GM12878 (cell line): ENCODE measurements around the gene OR1N1. TPM values are rescaled to one million over a fixed set of nuclear protein-coding genes. Genes with fewer than 3 reads are reported as not detected.
"Not testable (repeated sequence)": the region's sequence is repeated elsewhere in the genome, so short reads cannot be mapped to it uniquely, and the experiment has no call there.

Experiments
- ATAC-seq: fragments of 200-7000 bp; cut with Tn5 transposase; 3 replicates; pipeline ENCODE4 v1.9.1; 2020; ENCODE audit warnings: mild to moderate bottlenecking, moderate library complexity
- BruUV-seq: library from RNA; stranded (reverse); fragments of 400-500 nt; replicated peaks from 2 replicates; lab custom pipeline; 2021; lab: Mats Ljungman, UMichigan
- CTCF ChIA-PET: fragments of 300-600 bp; sonication (Branson Sonifier 250); formaldehyde crosslinking; extraction: SDS; loops from one replicate; lab custom pipeline; 2021; ENCODE audit warnings: inconsistent platforms; lab: Yijun Ruan, JAX
- POLR2A ChIA-PET: fragments of 350-600 bp; formaldehyde crosslinking; extraction: SDS; loops from one replicate; lab custom pipeline; 2021; ENCODE audit warnings: inconsistent platforms; lab: Charles Lee
- RAD21 ChIA-PET: fragments of 300-600 bp; sonication (Branson Sonifier 250); formaldehyde crosslinking; loops from one replicate; lab custom pipeline; 2023; ENCODE audit warnings: antibody characterized with exemption; ENCODE audit not compliant: unreplicated experiment; lab: Charles Lee
- SMC1A ChIA-PET: fragments of 300-600 bp; sonication (Branson Sonifier 250); formaldehyde crosslinking; loops from one replicate; lab custom pipeline; 2023; ENCODE audit not compliant: unreplicated experiment, uncharacterized antibody; lab: Charles Lee
- DNase-seq: peaks from one replicate; pipeline ENCODE4 v3.0.0-alpha.2; 2011; ENCODE audit warnings: low read depth, low spot score
- FAIRE-seq: peaks from 3 replicates; lab custom pipeline; 2011; peaks lifted over from hg19 to GRCh38; lab: Jason Lieb, UNC
- H2AFZ ChIP-seq: 2 replicates; pipeline ENCODE4 v1.6.0; 2011; ENCODE audit warnings: low read depth, low read length, control low read depth; ENCODE audit not compliant: control insufficient read depth
- H3K27ac ChIP-seq: 2 replicates; pipeline ENCODE4 v1.5.1; 2011; ENCODE audit warnings: control low read depth; ENCODE audit not compliant: control insufficient read depth, insufficient read depth
- H3K27me3 ChIP-seq, 2 experiments: replicated peaks in 1 of 2; 2 replicates each; pipeline versions ENCODE4 v1.6.0 to v1.6.1; 2011; ENCODE audit warnings: low read length in 1 of 2; ENCODE audit not compliant: control insufficient read depth in 2 of 2, insufficient read depth in 2 of 2
- H3K36me3 ChIP-seq, 2 experiments: 2 replicates each; pipeline ENCODE4 v1.5.1; 2011; ENCODE audit warnings: low read length in 1 of 2; ENCODE audit not compliant: control insufficient read depth in 2 of 2, insufficient read depth in 2 of 2
- H3K4me1 ChIP-seq: 2 replicates; pipeline ENCODE4 v1.6.1; 2011; ENCODE audit warnings: mild to moderate bottlenecking, low read length, moderate library complexity, mixed read lengths; ENCODE audit not compliant: control insufficient read depth, insufficient read depth
- H3K4me2 ChIP-seq: 2 replicates; pipeline ENCODE4 v1.6.0; 2011; ENCODE audit warnings: control low read depth; ENCODE audit not compliant: control insufficient read depth, insufficient read depth
- H3K4me3 ChIP-seq: fragments of 200-600 bp; sonication (generic); 2 replicates; pipeline ENCODE4 v1.5.1; 2016
- H3K79me2 ChIP-seq: 2 replicates; pipeline ENCODE4 v1.6.0; 2011; ENCODE audit warnings: low read length; ENCODE audit not compliant: control insufficient read depth, insufficient read depth
- H3K9ac ChIP-seq: 2 replicates; pipeline ENCODE4 v1.8.0; 2011; ENCODE audit warnings: low read length, control low read depth, mixed read lengths; ENCODE audit not compliant: control insufficient read depth, insufficient read depth
- H3K9me3 ChIP-seq: replicated peaks from 3 replicates; pipeline ENCODE4 v1.5.1; 2011; ENCODE audit warnings: mild to moderate bottlenecking, low read length; ENCODE audit not compliant: control insufficient read depth, insufficient read depth
- H4K20me1 ChIP-seq: 2 replicates; pipeline ENCODE4 v1.6.0; 2011; ENCODE audit not compliant: control insufficient read depth, insufficient read depth
- ATF7 ChIP-seq: fragments of 450-650 bp; IDR thresholded peaks from 2 replicates; pipeline ENCODE4 v1.6.1; 2016; ENCODE audit warnings: low read depth, mild to moderate bottlenecking
- E2F8 ChIP-seq: fragments of 450-650 bp; IDR thresholded peaks from 2 replicates; pipeline ENCODE4 v1.6.1; 2018; ENCODE audit warnings: mild to moderate bottlenecking, low read depth, moderate library complexity; ENCODE audit not compliant: partially characterized antibody
- EZH2 ChIP-seq: IDR thresholded peaks from 2 replicates; pipeline ENCODE4 v1.6.1; 2012; ENCODE audit warnings: low read depth, mild to moderate bottlenecking, control low read depth, inconsistent platforms, low read length, borderline replicate concordance; ENCODE audit not compliant: control insufficient read depth
- RELB ChIP-seq: fragments of 450-650 bp; IDR thresholded peaks from 2 replicates; pipeline ENCODE4 v1.6.1; 2017; ENCODE audit warnings: low read depth, mild to moderate bottlenecking, moderate library complexity
- ZBTB40 ChIP-seq: fragments of 450-650 bp; IDR thresholded peaks from 2 replicates; pipeline ENCODE4 v1.6.1; 2016; ENCODE audit warnings: mild to moderate bottlenecking, moderate library complexity, borderline replicate concordance
- WGBS: methylation state at CpG from one replicate; pipeline ENCODE4 v1.1.6; 2016; ENCODE audit warnings: low lambda C conversion rate; ENCODE audit not compliant: insufficient replicate concordance, insufficient coverage; ENCODE audit errors: missing lambda C conversion rate; 5-methylcytosine and 5-hydroxymethylcytosine counted together
- in situ Hi-C: fragments of 300-500 bp; cut with MboI; formaldehyde crosslinking; loops from 9 replicates; pipeline ENCODE4 v1.14.3; 2018; ENCODE audit warnings: mixed read lengths
- intact Hi-C: fragments of 100-400 bp; cut with micrococcal nuclease; formaldehyde crosslinking; loops from one replicate; pipeline ENCODE4 v1.14.2; 2022; ENCODE audit not compliant: unreplicated experiment
- polyA plus RNA-seq, 11 experiments: library from polyadenylated mRNA; depleted of rRNA in 4 of 11; unstranded in 6 of 11; stranded (reverse) in 5 of 11; fragments of >200 nt; fragmentation: Nextera tagmentation in 4 of 11; fragmentation: Illumina TruSeq in 1 of 11; extraction: Ambion mirVana in 4 of 11; extraction: Trizol in 1 of 11; gene quantifications; 1 replicate in 1 of 11; 2 replicates in 10 of 11; pipeline versions ENCODE4 v1.2.1 to v1.2.3, GENCODE V29; 2011 to 2016; ENCODE audit warnings: inconsistent platforms in 2 of 11, missing spikeins in 2 of 11, low read depth in 1 of 11
- total RNA-seq, 4 experiments: library from RNA; depleted of rRNA in 3 of 4; stranded (reverse); fragments of >200 nt in 3 of 4; fragmentation: Illumina TruSeq in 1 of 4; extraction: Trizol in 1 of 4; gene quantifications; 2 replicates each; pipeline versions ENCODE4 v1.2.1 to v1.2.3, GENCODE V29; 2013 to 2021

The OR1N1 gene
- total and polyA plus RNA-seq, 10 of the 15 experiments (the other 5 are each of a cell fraction or from before 2014, with no cell fraction given) = not detected

GRCh38 chr9:122536134-122536533 lies 9.0 kb upstream of the OR1N1 start:
- Histone ChIP-seq H3K9me3 (no peaks in the 10 kb centered on the region), H4K20me1 (no peaks in the 10 kb centered on the region), H2AFZ (no peak overlapping the region), H3K9ac (no peak overlapping the region), H3K27me3 (no peaks in the 10 kb centered on the region), H3K36me3 (no peaks in the 10 kb centered on the region), H3K79me2 (no peaks in the 10 kb centered on the region), H3K4me3 (no peak overlapping the region), H3K27ac (no peak overlapping the region), H3K4me2 (no peak overlapping the region), H3K4me1 (no peaks in the 10 kb centered on the region)
- TF ChIP-seq EZH2 (no peak), ZBTB40 (no peak), E2F8 (no peak), RELB (no peak), ATF7 (peak; percentile 25; the same call in 1 of the 2 replicates)
- CTCF ChIA-PET = no interaction called here
- in situ Hi-C loops (no loop called here), intact Hi-C loops (no loop called here)
- no TSS peak for BruUV-seq
- 0% methylated on average over 1 of the region's 1 CpG for WGBS
- DNase-seq (no peak), FAIRE-seq (no peak), ATAC-seq (no peak)
- SMC1A ChIA-PET = no interaction called here
- RAD21 ChIA-PET = no interaction called here
- POLR2A ChIA-PET = no interaction called here

- H4K20me1 ChIP-seq, SMC1A ChIA-PET, DNase-seq, H3K27me3 ChIP-seq, H3K4me3 ChIP-seq, H3K79me2 ChIP-seq, RAD21 ChIA-PET, H2AFZ ChIP-seq, CTCF ChIA-PET, H3K4me1 ChIP-seq, in situ Hi-C loops, POLR2A ChIA-PET, H3K27ac ChIP-seq, H3K9ac ChIP-seq, H3K4me2 ChIP-seq, H3K36me3 ChIP-seq, BruUV-seq, H3K9me3 ChIP-seq, ATAC-seq, intact Hi-C loops, FAIRE-seq: not testable (repeated sequence)
- WGBS = 37% methylated on average over 4 of the region's 4 CpGs
Observed at GRCh38 chr9:122531157-122531556, 4.1 kb upstream of the OR1N1 start.
